NCI-H446 (cell line): ENCODE data around the gene IQGAP3.

Source experiments
- DNase-seq, 2 experiments: peaks; one replicate each; lab custom pipeline; 2025; lab: John Stamatoyannopoulos, UW

Gene IQGAP3

DNA sequence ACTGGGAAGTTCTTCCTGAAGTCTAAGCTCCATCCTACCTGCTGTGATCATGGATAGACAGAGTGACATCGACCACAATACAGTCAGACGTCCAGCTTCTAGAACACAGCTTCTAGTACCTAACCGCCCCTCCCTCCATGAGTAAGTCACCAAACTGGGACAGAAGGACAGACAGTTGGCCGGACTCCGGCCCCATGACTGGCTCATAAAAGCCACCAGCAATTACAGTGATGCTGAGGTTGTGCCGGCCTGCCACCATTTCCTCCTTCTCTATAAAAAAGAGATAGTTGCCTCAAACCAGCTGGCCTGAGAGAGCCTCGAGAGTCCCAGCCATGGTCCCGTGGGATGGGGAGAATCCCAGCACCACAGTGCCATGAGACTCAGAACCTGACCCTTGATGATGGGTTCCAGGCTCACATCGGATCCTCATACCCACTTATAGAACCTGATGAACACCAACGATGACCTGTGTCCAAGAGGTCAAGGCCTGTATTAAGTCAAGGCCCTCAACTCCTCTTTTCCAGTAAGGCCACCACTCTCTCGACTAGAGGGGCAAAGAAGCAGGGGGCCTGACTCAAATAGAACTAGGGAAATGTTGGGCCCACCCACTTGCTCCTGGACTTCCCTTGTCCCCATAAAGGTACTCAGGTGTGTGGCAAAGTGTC lies 75.2 kb downstream of the IQGAP3 start:
- no peak for DNase-seq

DNA sequence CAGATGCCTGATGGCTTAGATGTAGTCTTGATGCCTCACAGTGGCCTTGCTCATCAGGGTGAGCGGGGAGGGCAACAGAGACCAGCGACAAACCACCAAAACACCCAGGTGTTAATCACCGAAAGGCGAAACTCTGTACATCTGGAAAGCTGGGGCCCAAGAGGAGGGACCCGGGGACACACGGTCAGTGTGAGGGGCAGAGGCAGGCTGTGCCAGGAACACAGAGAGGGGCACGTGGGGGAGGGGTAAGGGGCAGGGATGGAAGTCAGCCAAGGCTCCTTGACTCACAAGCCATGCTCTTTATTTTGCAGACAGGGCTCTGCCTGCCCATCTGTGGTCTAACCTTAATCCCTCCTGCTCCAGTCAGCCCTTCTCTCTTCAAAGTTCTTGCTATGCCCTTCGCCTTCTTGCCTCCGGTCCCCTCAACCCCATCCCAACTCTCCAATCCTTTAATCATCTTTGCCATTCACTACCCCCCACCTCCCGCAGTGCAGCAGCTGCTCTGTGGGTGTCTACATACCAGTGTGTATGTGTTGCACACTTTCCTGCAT lies 76.1 kb downstream of the IQGAP3 start:
- no peak for DNase-seq

DNA sequence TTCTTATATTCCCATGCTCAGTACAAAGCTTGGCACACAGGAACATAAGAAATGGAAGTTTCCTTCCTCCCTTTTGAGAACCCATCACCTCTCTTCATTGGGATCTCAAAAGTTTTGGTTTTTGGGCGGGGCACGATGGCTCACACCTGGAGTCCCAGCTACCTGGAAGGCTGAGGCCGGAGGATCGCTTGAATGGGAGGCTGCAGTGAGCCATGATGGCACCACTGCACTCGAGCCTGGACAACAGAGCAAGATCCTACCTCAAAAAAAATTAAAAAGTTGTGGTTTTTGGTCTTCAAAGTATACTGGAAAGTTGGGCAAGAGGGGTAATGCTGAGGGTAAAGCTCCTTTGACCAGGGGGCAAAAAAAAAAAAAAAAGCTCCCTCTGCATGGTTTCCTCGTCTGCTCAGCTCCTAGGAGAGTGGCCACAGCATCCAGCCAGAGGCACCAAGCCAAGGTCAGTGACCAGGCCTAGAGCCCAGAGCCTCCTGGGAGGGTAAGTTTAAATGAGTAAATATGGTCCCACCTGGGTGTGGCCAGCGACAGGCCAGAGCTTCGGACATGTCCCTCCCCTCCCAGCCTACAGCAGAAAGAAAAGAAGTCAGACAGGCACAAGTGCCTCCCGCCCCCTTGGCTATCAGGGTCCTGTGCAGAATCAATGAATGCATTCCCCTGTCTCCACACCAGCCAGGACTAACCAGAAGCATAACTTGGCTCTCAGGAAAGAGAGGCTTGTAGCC lies 76.8 kb downstream of the IQGAP3 start:
- DNase-seq = no peak

DNA sequence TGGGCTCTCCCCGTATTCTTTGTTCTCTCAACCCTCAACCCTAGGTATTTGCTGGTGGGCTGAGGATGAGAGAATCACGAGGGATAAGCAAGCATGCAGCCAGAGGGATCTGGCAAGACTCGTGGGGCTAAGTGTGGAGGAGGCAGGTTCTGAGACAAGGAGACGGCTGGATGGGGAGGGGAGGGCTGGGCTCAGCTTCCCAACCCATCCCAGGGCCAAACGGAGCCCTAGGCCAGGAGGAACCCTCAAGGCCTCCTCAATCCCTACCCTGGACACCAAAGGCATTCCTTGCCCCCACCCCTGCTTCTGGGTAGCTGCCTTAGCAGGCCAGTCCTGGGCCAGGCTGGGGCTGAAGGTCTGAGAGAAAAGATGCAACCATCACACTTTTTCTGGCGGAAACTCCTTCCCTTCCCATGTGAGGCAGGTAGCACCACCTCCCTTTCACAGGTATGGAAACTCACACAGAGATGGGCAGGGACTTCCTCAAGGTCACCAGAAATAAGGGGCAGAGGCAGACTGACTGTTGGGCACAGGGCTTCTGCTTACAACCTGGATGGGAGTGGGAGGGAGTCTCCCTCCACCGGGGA lies 78.0 kb downstream of the IQGAP3 start:
- no peak for DNase-seq

DNA sequence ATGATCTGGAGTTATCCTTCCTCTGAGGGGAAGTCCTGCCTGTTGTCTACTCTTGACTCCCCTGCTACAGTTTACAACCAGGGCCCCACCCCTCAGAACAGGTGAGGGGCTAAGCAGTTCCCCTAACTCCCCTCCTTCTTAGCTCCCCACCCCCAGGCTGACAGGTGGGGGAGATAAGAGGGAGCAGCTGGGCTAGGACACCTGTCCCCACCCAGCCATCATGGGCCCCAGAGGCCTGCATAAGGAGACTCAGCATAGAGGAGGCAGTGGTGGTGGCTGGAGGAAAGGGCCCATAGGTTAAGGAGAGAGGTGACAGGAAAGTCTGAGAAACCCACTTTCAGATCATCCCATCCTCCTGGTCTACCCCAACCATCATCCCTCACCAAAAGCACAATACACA lies 78.6 kb downstream of the IQGAP3 start:
- no peak for DNase-seq

DNA sequence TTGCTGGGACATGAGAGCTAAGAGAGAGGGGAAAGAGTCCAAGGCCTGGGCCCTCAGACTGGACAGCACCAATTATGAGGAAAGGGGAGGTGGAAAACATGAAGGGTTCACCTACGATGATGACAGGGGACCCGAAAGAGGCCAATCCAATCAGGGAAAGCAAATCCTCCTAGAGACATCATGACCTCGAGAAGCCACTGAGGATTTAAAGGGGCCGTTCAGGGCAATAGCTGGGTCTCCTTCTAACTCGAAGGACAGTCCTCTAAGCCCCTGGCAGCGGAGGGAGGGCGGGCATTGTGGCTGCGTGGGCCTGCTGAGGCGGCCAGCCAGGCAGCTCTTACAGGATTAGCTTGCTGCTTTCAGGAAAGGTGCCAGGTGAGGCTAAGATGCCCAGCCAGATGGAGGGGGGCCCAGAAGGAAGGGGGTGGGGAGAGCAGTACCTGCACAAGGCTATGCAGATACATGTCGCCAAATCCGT lies 79.2 kb downstream of the IQGAP3 start:
- DNase-seq = no peak

DNA sequence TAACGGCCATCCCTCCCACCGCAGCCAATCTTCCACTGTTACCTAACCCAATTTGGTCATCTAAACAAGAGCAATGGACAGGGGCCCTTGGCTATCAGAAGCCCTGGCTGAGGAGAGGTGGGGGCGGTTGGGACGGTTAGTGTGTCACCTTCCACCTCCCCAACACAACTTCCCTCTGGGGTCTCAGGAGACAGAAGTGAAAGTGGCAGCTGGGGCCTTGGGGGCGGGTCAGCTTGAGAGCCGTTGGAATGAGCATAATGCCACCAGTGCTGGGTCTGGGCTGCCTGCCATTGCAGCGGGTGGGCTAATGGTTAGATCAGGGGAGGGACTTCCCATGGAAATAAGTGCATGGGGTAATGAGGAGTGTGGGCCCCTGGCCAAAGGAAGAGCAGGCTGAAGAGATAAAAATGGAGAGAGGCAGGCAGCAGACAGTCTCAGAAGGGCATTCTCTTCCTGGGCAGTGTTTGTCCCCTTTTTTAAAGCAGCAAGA lies 79.7 kb downstream of the IQGAP3 start:
- peak; percentile 24 to 64 for DNase-seq

DNA sequence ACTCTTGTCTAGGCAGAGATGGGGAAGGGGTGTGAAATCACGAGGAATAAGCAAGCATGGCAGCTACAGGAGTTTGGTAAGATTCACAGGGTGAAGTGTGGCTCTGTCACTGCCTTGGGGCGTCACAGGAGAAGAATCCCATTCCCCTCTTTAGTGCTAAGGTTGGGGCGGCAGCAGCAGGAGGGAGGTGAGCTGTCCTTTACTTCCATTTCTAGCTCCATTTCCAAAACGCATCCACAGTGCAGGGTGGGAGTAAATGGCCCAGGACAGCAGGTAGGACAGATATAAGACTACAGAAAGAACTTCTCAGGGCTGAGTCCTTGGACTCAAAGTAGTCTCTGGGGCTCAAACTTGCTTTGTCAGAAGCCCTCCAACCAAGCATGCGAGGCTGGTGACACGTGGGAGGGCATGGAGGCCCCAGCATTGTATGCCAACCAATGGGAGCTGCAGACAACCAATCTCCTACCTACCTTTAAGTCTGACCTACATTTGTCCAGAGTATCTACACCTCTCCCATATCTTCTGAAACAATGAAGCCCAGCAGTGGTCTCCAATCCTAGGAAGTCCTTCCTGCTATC lies 80.3 kb downstream of the IQGAP3 start:
- no peak for DNase-seq

DNA sequence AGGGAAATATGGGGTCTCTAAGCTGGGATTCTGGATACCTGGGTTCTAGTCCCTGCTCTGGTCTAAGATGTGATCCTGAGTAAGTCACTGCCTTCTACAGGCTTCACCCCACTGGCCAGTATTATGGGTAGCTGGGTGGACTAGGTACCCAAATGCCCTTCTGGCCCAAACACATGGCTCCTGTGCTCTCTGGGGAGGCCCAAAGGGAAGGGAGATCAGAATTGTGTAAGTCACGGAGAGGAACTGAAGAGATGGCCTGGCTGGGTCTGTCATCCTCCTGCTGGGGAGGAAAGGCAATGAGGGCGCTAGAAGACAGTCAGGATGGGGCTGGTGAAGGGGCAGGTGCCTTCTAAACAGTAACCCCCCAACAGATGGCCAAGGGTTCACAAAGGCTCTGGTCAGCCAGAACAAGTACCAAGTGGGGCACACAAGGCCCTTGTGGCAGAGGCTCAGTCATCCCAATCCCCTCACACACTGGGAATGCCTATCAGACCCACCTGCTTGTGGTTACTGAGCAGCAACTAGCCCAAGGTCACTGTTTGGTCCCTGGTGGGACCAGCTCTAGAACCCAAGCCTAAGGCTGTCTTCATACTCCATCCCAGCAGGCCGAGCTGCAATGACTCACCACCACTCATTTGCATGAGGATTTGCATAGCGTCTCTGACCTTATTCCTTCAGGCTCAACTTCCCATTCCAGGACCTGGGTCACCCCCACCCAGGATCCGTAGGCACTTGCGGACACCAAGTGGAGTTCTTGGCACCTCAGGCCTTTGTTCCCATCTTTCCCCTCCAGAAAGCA lies 81.0 kb downstream of the IQGAP3 start:
- DNase-seq = no peak

DNA sequence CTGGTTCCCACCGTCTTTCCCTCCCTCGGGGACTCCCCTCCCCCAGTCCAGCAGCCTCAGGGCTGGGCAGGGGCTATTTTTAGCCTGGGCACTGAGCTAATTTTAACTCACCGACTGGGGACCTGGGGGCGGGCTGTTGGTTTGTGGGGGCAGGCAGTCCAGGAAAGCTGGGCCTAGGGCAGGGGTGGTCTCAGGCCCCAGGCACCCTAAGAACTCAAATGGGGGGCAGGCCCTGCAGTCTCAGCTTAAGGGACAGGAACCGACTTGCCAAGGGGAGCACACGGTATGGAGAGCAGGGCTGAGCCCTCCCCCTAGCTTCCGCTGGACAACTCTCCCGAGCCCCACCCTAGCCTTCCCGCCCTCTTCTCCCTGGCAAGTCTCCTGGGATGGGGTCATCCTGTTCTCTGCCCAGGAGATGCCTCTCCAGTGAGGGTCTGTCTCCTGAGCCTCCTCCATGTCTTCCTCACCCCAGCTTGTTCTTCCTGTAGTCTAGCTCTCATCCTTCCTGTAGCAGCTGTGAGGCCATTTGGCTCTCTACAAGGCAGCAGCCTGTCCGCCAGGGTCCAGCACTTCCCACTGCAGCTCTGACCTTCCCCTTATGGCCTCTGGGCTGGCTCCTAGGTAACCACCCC lies 81.8 kb downstream of the IQGAP3 start:
- no peak for DNase-seq

DNA sequence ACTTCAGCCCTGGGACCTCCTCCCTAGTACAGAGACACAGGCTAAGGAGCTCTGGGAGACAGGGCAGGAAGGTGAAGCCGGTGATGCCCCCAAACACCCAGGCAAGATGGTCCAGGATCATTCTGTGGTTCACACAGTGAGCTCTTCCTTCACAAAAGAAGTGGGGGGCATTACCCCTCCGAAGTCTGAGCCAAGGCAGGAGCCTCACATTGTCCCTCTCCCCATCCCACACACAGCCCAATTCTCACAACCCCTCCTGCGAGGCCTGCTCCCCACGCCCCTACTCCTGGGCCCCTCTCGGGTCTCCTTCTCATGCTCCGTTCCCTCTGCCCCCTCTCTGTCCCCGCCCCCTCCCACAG lies 82.5 kb downstream of the IQGAP3 start:
- DNase-seq = no peak

DNA sequence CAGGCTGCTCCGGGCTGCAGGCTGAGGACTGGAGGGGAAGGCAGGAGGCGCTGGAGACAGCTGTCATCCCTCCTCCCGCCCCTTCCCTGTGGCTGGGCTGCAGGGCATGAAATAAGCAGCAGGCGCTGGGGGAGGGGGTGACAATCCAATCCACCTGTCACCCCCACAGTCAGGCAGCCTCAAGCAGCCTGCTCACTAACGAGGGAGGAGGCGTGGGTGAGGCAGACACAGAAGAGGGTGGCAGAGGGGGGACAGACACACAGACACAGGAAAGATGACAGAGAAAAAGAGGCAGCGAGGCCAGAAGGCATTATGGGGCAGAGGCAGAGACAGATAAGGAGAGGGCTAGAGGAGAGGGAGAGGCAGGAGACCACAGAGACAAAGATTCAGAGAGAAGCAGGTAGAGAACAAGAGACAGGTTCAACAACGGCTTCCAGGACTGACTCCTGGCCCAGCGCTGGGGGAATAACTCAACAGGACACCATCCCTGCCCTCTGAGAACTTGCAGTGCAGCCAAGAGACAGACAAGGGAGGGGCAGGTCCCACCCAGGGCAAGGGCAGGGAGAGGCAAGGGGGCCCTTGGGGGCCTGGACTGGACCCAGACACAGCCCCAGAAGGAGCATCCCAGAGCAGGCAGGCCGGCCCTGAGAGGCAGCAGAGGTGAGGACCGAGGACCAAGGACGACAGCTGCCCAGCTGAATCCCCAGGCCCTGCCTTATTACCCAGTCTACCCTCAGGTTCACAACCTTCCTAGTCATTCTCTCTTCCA lies 83.0 kb downstream of the IQGAP3 start:
- peak; percentile 37 to 78 for DNase-seq

DNA sequence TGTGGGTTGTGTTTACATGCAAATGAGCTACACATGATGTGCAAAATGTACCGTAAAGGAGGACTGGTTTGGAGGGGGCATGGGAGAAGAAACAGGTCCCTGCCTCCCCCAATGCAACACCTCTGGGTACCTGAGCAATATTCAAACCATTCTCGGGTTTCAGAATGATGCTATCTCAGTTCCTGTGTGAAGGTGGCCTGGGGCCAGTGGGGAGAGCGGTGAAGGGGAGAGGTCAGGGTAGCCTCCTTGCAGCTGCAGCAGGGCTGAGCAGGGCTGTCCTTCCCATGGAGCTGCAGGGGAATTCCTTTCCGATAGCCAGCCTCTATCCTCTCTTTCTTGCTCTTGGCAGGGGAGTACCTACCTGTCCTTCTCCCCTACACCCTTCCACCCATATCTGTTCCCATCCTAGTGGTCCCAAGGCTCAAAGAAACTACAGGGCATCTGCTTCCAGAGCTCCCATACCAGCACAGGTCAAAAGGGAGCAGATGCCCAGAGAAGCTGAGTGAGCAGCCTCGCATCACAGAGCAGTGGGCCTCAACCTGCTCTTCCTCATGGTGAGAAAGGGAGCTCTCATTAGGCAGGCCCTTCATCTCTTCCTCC lies 83.7 kb downstream of the IQGAP3 start:
- no peak for DNase-seq

DNA sequence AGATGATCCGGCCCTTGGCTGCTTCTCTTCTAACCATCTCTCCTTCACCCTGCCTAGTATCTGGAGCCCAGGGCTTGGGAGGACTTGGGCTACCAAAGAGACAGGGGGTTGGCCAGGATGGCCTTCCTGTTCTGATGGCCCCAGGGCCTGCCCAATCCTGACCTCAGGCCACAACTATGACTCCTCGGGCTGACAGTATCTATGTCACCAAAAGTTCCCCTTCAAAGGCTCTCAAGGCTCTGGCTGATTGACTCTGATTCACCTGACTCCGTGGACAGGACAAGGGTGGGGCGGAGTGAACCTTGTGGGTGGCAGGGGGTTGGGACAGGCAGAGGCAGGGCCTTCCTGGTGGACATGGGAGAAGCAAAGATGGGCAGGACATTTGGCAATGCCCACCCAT lies 84.5 kb downstream of the IQGAP3 start:
- no peak for DNase-seq

DNA sequence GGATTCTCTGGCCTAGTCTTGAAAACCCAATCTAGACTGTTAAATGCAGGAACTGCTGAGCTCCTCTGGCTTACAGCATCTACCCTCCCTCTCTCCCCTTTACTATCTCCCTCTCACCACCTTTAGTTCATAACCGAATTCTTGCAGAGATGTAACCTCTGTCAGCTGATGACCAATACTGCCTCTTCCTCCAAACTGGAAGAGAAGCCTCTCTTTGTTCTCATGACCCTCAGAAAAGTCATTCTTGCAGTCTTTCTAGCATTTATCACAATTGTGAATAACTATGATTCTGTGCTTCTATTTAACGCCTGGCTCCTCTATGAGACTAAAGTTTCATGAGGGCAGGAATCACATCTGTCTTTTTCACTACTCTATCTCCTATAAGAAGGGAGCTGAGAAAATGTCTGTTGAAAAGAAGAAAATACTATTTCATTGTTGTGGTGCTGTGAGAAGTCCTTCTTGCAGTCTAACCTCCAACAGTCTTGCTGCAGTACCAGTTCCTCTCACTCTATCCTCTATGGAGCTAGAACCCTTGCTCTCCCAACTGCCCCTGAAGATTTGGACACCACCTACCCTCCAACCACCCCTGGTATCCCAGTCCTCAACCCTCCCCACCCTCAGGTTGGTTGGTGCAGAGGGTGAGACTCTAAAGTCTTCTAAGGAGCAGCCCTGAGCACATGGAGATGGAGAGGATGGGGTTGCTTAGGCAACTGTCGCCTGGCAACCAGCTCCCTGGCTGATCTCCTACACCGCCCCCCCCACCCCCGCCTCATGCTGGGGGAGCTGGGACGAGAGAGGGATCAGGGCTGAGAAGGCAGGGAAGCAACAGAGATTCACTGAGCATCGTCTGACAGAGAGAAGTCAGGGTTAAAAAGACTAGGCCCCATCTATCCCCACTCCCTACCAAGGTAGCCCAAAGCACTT lies 85.7 kb downstream of the IQGAP3 start:
- no peak for DNase-seq

DNA sequence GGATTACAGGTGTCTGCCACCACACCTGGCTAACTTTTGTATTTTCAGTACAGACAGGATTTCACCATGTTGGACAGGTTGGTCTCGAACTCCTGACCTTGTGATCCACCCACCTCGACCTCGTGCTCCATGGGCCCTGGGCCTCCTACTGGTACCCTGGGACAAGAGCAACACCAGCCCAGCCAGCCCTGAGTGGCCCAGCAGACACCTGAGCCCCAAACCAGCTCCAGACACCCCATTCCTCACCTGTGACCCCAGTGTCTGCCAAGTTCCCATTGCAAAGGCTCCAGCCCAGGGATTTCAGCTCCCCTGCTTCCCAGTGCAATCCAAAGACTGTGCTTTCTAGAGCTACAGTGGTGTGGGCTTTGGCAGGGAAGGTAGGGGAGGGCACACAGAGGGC lies 86.4 kb downstream of the IQGAP3 start:
- DNase-seq = no peak

DNA sequence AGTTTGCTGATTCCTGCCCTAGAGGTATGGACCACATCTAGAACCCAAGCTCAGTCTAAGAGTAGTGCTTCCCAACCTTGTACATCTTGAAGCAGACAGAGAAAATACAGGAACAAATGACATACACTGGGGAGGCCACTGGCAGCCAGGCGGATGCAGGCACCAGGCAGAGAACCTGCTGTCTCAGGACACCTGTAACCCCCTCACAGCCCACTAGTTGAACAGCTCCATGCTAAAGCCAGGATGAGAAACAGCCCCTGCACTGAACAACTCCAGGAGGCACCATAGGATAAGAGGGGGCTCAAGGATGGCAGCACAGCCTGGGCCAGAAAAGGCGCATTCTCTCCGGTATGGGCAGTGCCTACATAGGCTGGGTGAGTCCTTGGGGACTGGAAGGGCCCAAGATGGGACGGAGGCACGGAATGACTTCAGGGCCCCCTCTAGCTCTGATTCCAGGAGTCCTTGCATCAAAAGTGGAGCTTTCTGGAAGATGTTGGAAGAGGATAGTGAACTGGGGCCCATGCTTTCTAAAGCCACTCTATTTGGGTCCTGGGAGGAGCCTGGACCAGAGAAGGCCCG lies 87.8 kb downstream of the IQGAP3 start:
- DNase-seq = no peak

DNA sequence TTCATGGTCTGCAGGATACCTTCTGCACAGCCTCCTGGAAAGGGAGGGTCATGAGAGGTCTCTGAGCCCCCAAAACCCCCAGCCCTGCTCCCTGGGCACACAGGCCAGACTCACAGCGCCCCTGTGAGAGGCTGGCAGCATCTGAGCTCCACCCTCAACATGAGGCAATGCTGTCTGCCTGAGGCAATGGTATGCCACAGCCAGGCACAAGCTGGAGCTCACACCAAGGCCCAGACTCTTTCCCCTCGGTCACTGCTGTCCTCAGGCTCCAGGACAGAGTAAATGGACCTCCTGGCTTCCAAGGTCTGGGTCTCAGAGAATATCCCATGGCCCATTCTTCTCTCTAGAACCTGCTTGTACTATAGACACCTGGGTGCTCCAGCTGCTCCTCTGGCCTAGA lies 89.0 kb downstream of the IQGAP3 start:
- DNase-seq = no peak

DNA sequence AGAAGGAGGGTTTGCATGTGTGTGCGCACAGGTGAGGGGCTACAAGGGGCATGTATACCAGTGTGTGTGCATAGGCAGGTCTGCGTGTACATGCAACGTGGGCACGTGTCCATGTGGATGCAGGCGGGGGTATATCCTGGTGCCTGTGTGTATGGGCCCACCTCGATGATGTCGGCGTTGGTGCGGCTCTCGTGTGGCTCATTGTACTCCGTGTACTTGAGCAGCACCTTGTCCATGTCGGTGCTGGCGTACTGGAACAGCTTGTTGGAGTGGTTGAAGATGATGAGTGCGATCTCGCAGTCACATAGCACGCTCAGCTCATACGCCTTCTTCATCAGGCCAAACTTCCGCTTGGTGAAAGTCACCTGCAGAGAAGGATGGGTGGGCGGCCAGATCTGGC lies 90.1 kb downstream of the IQGAP3 start:
- DNase-seq = no peak
